Liver (tissue), 9 donors: ENCODE results near the gene SLC26A1. TPM values are rescaled to one million over a fixed set of nuclear protein-coding genes. Genes with fewer than 3 reads are reported as not detected.

Experiments used
- DNase-seq: peaks from one replicate; pipeline ENCODE4 v3.0.0-alpha.2; 2017; ENCODE audit warnings: low spot score
- H3K27ac ChIP-seq, 2 donors: one replicate each; pipeline ENCODE4 v1.7.0; 2013; ENCODE audit warnings: inconsistent platforms in 2 of 2, low read length in 2 of 2, control low read depth in 1 of 2, low read depth in 1 of 2, mild to moderate bottlenecking in 1 of 2
- H3K27me3 ChIP-seq, 4 donors: one replicate each; pipeline versions ENCODE4 v1.6.1 to v1.7.0; 2013; ENCODE audit warnings: low read length in 3 of 4, inconsistent platforms in 1 of 4, mild to moderate bottlenecking in 1 of 4, moderate library complexity in 1 of 4; ENCODE audit not compliant: control insufficient read depth in 4 of 4, insufficient read depth in 4 of 4
- H3K36me3 ChIP-seq, 4 donors: one replicate each; pipeline versions ENCODE4 v1.6.1 to v1.7.0; 2013; ENCODE audit warnings: low read length in 3 of 4, mild to moderate bottlenecking in 3 of 4, low read depth in 1 of 4, moderate library complexity in 1 of 4; ENCODE audit not compliant: control insufficient read depth in 4 of 4, insufficient read depth in 3 of 4
- H3K4me1 ChIP-seq, 4 donors: one replicate each; pipeline versions ENCODE4 v1.6.1 to v1.7.0; 2013; ENCODE audit warnings: low read length in 3 of 4, mild to moderate bottlenecking in 3 of 4, moderate library complexity in 1 of 4; ENCODE audit not compliant: control insufficient read depth in 4 of 4, insufficient read depth in 4 of 4
- H3K4me3 ChIP-seq, 3 donors: one replicate each; pipeline versions ENCODE4 v1.6.1 to v1.7.0; 2013; ENCODE audit warnings: low read length in 3 of 3, control low read depth in 1 of 3, low read depth in 1 of 3, mild to moderate bottlenecking in 1 of 3
- H3K9ac ChIP-seq, 2 donors: one replicate each; pipeline ENCODE4 v1.7.0; 2013; ENCODE audit warnings: low read length in 2 of 2, mild to moderate bottlenecking in 2 of 2, moderate library complexity in 2 of 2, control low read depth in 1 of 2, low read depth in 1 of 2
- H3K9me3 ChIP-seq, 4 donors: one replicate each; pipeline versions ENCODE4 v1.6.1 to v1.7.0; 2013; ENCODE audit warnings: low read length in 3 of 4; ENCODE audit not compliant: control insufficient read depth in 4 of 4
- EGR1 ChIP-seq, 2 donors: IDR thresholded peaks; 2 replicates each; pipeline ENCODE4 v1.6.1; 2016 to 2018; ENCODE audit warnings: antibody characterized with exemption in 2 of 2, low read depth in 2 of 2
- FOXA1 ChIP-seq: IDR thresholded peaks from 2 replicates; pipeline ENCODE4 v1.6.1; 2016; ENCODE audit warnings: antibody characterized with exemption
- FOXA2 ChIP-seq: IDR thresholded peaks from 2 replicates; pipeline ENCODE4 v1.6.1; 2016; ENCODE audit warnings: antibody characterized with exemption
- HNF4A ChIP-seq, 2 donors: conservative IDR thresholded peaks; 2 replicates each; pipeline ENCODE4 v1.6.1; 2016; ENCODE audit warnings: antibody characterized with exemption in 2 of 2, mild to moderate bottlenecking in 2 of 2
- HNF4G ChIP-seq: IDR thresholded peaks from 2 replicates; pipeline ENCODE4 v1.6.1; 2016; ENCODE audit warnings: antibody characterized with exemption
- JUND ChIP-seq, 2 donors: IDR thresholded peaks; 2 replicates each; pipeline ENCODE4 v1.6.1; 2016; ENCODE audit warnings: antibody characterized with exemption in 2 of 2
- NR2F2 ChIP-seq: IDR thresholded peaks from 2 replicates; pipeline ENCODE4 v1.6.1; 2016; ENCODE audit warnings: antibody characterized with exemption
- RAD21 ChIP-seq, 2 donors: IDR thresholded peaks; 2 replicates each; pipeline ENCODE4 v1.6.1; 2016; ENCODE audit warnings: antibody characterized with exemption in 2 of 2, mild to moderate bottlenecking in 2 of 2
- RXRA ChIP-seq, 2 donors: IDR thresholded peaks; 2 replicates each; pipeline ENCODE4 v1.6.1; 2017 to 2018; ENCODE audit warnings: antibody characterized with exemption in 2 of 2, mild to moderate bottlenecking in 1 of 2
- SP1 ChIP-seq: IDR thresholded peaks from 2 replicates; pipeline ENCODE4 v1.6.1; 2018; ENCODE audit warnings: antibody characterized with exemption, mild to moderate bottlenecking
- TAF1 ChIP-seq: conservative IDR thresholded peaks from 2 replicates; pipeline ENCODE4 v1.6.1; 2016; ENCODE audit warnings: antibody characterized with exemption, mild to moderate bottlenecking
- YY1 ChIP-seq: IDR thresholded peaks from 2 replicates; pipeline ENCODE4 v1.6.1; 2016; ENCODE audit warnings: antibody characterized with exemption, mild to moderate bottlenecking
- WGBS: extraction: QIAGEN DNeasy Blood & Tissue Kit; methylation state at CpG from one replicate; pipeline ENCODE4 v1.1.7; 2013; 5-methylcytosine and 5-hydroxymethylcytosine counted together
- polyA plus RNA-seq, 2 donors: library from polyadenylated mRNA; stranded (reverse) in 1 of 2; unstranded in 1 of 2; fragments of 200-250 nt in 1 of 2; fragments of >200 nt in 1 of 2; fragmentation: Nextera tagmentation in 1 of 2; extraction: Ambion mirVana in 1 of 2; gene quantifications; one replicate each; pipeline versions ENCODE4 v1.2.1 to v1.2.3, GENCODE V29; 2013 to 2015
- total RNA-seq, 2 donors: library from RNA; depleted of rRNA; stranded (reverse); fragments of >200 nt; gene quantifications; one replicate each; pipeline ENCODE4 v1.2.3, GENCODE V29; 2014
- TF ChIP-seq, protein P1 (sequence below): IDR thresholded peaks from 2 replicates; pipeline ENCODE4 v1.6.1; 2016; ENCODE audit warnings: antibody characterized with exemption
- TF ChIP-seq, protein P2 (sequence below): IDR thresholded peaks from 2 replicates; pipeline ENCODE4 v1.6.1; 2016; ENCODE audit warnings: antibody characterized with exemption
- TF ChIP-seq, protein P3 (sequence below): fragments of 150-350 bp; IDR thresholded peaks from 2 replicates; pipeline ENCODE4 v1.5.1; 2017; ENCODE audit warnings: improper control_type of control experiment, low read depth, low read length; ENCODE audit not compliant: missing input control
- TF ChIP-seq, protein P4 (sequence below): IDR thresholded peaks from 2 replicates; pipeline ENCODE4 v1.6.1; 2016; ENCODE audit warnings: antibody characterized with exemption, mild to moderate bottlenecking
- TF ChIP-seq, protein P5 (sequence below): IDR thresholded peaks from 2 replicates; pipeline ENCODE4 v1.6.1; 2016; ENCODE audit warnings: antibody characterized with exemption
- donor health status: healthy.
- donor health status: healthy.
- donor health status: healthy.
- donor health status: healthy.
- donor health status: healthy.

The SLC26A1 gene
- total and polyA plus RNA-seq, 4 donors, result 5.1 to 41.0 (median 26.3) TPM

DNA sequence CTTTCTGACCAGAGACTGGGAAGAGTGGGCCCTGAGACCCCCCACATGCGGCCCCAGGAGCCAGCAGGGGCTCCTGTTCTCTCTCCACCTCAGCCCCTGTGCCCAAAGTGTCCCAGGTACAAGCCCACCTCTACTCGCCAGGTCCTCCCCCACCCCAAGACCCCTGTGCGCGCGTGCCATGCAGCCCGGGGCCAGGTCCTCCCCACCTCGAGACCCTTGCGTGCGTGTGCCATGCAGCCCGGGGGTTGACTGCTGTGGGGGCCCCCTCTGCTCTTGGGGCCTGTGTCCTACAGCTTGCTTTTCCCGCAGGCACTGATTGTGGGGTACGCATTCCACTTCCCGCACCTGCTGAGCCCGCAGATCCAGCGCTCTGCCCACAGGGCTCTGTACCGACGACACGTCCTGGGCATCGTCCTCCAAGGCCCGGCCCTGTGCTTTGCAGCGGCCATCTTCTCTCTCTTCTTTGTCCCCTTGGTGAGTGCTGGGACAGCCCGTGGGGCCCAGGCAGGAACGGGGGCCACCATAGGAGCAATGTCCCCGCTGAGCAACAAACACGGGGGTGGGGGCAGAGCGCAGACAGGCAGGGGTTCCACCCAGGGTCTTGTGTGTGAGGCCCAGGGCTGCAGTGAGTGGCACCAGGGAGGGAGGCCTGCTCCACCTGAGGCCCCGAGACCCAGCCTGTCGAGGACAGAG, 40.2 kb downstream of the SLC26A1 start (continued):
- TF ChIP-seq RXRA (IDR thresholded peaks at IDR 0.05) (no peak), FOXA1 (no peak), HNF4G (no peak), JUND (IDR thresholded peaks at IDR 0.05) (no peak), FOXA2 (no peak)
- TF ChIP-seq, protein P1, sequence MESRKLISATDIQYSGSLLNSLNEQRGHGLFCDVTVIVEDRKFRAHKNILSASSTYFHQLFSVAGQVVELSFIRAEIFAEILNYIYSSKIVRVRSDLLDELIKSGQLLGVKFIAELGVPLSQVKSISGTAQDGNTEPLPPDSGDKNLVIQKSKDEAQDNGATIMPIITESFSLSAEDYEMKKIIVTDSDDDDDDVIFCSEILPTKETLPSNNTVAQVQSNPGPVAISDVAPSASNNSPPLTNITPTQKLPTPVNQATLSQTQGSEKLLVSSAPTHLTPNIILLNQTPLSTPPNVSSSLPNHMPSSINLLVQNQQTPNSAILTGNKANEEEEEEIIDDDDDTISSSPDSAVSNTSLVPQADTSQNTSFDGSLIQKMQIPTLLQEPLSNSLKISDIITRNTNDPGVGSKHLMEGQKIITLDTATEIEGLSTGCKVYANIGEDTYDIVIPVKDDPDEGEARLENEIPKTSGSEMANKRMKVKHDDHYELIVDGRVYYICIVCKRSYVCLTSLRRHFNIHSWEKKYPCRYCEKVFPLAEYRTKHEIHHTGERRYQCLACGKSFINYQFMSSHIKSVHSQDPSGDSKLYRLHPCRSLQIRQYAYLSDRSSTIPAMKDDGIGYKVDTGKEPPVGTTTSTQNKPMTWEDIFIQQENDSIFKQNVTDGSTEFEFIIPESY, result no peak
- TF ChIP-seq, protein P2, sequence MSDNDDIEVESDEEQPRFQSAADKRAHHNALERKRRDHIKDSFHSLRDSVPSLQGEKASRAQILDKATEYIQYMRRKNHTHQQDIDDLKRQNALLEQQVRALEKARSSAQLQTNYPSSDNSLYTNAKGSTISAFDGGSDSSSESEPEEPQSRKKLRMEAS, result no peak

GRCh38 chr4:951594-952468, 41.4 kb downstream of the SLC26A1 start:
- H3K27me3 ChIP-seq, result no peaks in the 10 kb centered on the region
- no peak overlapping the region for H3K4me3 ChIP-seq
- 93% methylated on average over 23 of the region's 23 CpGs for WGBS
- no peaks in the 10 kb centered on the region for H3K4me1 ChIP-seq
- DNase-seq, result no peak
- peaks cover 0 to 21% (median 4%) of the 10 kb centered on the region in 4 donors for H3K36me3 ChIP-seq
- no peak overlapping the region for H3K9ac ChIP-seq
- H3K27ac ChIP-seq, result no peak overlapping the region
- no peaks in the 10 kb centered on the region for H3K9me3 ChIP-seq
- TF ChIP-seq RAD21 (IDR thresholded peaks at IDR 0.05) (no peak), FOXA2 (no peak), HNF4A (conservative IDR thresholded peaks at IDR 0.05) (no peak), RXRA (IDR thresholded peaks at IDR 0.05) (no peak), YY1 (no peak), HNF4G (no peak), FOXA1 (no peak), EGR1 (IDR thresholded peaks at IDR 0.05; ENCODE audit: low read depth in 2 of 2) (no peak), SP1 (no peak), NR2F2 (no peak), TAF1 (no peak), JUND (IDR thresholded peaks at IDR 0.05) (no peak)
- TF ChIP-seq, protein P2, result no peak
- TF ChIP-seq, protein P1, result no peak
- TF ChIP-seq, protein P3, sequence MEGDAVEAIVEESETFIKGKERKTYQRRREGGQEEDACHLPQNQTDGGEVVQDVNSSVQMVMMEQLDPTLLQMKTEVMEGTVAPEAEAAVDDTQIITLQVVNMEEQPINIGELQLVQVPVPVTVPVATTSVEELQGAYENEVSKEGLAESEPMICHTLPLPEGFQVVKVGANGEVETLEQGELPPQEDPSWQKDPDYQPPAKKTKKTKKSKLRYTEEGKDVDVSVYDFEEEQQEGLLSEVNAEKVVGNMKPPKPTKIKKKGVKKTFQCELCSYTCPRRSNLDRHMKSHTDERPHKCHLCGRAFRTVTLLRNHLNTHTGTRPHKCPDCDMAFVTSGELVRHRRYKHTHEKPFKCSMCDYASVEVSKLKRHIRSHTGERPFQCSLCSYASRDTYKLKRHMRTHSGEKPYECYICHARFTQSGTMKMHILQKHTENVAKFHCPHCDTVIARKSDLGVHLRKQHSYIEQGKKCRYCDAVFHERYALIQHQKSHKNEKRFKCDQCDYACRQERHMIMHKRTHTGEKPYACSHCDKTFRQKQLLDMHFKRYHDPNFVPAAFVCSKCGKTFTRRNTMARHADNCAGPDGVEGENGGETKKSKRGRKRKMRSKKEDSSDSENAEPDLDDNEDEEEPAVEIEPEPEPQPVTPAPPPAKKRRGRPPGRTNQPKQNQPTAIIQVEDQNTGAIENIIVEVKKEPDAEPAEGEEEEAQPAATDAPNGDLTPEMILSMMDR, result no peak
- TF ChIP-seq, protein P4, sequence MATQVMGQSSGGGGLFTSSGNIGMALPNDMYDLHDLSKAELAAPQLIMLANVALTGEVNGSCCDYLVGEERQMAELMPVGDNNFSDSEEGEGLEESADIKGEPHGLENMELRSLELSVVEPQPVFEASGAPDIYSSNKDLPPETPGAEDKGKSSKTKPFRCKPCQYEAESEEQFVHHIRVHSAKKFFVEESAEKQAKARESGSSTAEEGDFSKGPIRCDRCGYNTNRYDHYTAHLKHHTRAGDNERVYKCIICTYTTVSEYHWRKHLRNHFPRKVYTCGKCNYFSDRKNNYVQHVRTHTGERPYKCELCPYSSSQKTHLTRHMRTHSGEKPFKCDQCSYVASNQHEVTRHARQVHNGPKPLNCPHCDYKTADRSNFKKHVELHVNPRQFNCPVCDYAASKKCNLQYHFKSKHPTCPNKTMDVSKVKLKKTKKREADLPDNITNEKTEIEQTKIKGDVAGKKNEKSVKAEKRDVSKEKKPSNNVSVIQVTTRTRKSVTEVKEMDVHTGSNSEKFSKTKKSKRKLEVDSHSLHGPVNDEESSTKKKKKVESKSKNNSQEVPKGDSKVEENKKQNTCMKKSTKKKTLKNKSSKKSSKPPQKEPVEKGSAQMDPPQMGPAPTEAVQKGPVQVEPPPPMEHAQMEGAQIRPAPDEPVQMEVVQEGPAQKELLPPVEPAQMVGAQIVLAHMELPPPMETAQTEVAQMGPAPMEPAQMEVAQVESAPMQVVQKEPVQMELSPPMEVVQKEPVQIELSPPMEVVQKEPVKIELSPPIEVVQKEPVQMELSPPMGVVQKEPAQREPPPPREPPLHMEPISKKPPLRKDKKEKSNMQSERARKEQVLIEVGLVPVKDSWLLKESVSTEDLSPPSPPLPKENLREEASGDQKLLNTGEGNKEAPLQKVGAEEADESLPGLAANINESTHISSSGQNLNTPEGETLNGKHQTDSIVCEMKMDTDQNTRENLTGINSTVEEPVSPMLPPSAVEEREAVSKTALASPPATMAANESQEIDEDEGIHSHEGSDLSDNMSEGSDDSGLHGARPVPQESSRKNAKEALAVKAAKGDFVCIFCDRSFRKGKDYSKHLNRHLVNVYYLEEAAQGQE, result no peak
- TF ChIP-seq, protein P5, sequence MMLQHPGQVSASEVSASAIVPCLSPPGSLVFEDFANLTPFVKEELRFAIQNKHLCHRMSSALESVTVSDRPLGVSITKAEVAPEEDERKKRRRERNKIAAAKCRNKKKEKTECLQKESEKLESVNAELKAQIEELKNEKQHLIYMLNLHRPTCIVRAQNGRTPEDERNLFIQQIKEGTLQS, result no peak
